ENCODE measurements around the gene RAB24. TPM values are rescaled to one million over a fixed set of nuclear protein-coding genes. Genes with fewer than 3 reads are reported as not detected.

The RAB24 gene
- total RNA-seq, 2 donors from 2014 or later, result 14.8 to 21.5 TPM

DNA sequence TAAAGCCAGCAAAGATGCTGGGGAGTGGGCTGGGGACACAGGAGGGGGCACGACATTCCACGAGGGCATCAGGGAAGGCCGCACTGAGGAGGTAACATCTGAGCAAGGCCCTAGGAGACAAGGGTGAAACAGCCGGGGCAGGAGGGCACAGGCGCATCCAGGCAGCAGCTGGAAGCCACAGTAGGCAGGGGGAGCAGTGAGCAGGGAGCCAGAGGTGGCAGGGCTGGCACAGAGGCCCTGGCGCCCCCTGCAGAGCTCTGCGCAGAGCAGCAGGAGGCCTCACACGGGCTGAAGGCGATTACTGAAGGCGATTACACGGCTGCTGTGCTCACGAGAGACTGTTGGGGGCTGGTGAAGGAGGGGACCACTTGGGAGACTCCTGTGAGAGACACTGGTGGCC, 32.6 kb upstream of the RAB24 start:
- ATAC-seq (peak; percentile 59 to 83), DNase-seq (ENCODE audit: low spot score in 2 of 2) (peak in 1 of 2 donors; percentile 48)
- Mint-ChIP-seq H3K36me3 (peaks cover 18 to 24% of the 10 kb centered on the region in 2 donors), H3K9me3 (no peaks in the 10 kb centered on the region), H3K27ac (peak overlapping the region; percentile 25 to 60)

DNA sequence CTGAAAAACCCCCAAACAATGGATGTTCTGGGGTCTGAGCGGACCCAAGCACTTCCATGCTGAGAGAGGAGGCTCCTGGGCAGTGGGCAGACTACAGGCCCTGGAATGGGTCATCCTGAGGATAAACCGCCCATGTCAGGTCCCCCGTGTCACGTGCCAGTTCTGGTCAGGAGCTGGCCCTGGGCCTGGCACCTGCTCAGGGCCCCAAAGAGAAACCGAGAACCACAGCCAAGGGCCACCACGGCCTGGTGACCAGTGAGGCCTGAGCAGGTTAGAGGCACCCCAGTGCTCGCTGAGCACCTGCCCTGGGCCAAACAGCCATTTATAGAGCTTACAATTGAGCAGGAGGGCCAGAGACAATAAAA, 32.2 kb upstream of the RAB24 start:
- Mint-ChIP-seq H3K36me3 (peaks cover 18 to 24% of the 10 kb centered on the region in 2 donors), H3K9me3 (no peaks in the 10 kb centered on the region), H3K27ac (peak overlapping the region; percentile 19 to 65)
- no peak for DNase-seq (ENCODE audit: low spot score in 2 of 2)
- ATAC-seq, result no peak

DNA sequence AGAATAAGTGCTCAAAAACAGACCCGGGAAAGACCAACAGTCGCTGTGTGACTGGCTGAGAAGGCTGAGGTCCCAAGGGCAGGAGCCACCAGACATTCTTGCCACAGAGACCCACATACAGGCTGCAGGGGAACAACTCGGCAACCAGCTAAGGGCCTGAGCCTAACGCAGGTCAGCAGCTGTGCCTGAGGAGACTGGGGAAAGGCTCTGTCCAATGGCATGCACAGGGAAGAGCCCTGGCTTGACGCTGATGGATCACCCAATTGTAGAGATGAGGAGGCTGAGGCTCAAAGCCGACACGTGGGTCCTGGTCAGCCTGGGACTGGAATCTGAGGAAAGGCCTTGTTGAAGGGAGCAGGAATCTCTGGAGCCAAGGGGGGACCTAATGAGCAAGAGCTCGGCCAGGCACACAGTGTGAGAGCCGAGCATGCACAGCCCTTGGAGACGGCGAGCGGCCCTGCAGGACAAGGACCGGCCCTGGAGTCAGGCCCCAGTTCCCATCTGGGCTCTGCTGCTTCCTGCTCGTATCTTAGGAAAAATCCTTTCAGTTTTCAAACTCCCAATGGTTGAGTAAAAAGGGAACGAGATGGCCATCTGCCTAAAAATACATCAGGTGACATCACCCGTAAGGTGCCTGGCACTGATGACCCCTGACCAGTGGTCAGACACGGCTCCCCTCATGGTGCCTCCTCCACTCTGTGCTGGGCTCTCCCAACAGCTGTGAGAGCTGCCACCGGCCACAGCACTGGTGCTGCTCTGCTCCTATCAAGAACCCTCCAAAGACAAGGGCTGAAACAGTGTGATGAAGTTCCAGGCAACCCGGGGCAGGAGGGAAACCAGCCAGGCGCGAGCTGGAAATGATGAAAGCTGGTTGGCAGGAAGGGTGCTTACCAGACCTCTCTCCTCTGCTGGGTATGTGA, 31.5 kb upstream of the RAB24 start:
- DNase-seq (ENCODE audit: low spot score in 2 of 2), result no peak
- no peak for ATAC-seq
- no peaks in the 10 kb centered on the region for H3K9me3 Mint-ChIP-seq
- H3K27ac Mint-ChIP-seq, result peak overlapping the region in 1 of 2 donors; percentile 65
- H3K36me3 Mint-ChIP-seq, result peaks cover 18 to 20% of the 10 kb centered on the region in 2 donors

DNA sequence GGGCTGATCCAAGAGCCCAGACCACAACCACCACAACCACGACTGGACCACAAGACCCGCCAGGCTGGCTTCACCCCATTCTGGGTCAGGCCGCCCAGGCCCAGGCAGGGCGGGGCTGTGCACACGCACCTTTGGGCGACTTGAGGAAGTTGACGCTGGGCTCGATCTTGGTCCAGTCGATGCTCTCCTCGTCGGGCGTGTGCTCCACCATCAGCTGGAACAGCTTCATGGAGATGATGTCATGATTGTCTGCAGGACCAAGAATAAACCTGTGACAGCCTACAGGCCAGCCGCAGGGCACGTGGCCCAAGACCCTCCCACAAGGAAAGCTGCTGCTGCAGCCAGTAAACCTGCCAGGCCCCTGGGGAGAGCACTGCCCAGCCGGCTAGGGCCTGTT, 30.6 kb upstream of the RAB24 start:
- DNase-seq (ENCODE audit: low spot score in 2 of 2), result no peak
- ATAC-seq, result no peak
- Mint-ChIP-seq H3K36me3 (peaks cover 10 to 11% of the 10 kb centered on the region in 2 donors), H3K9me3 (no peaks in the 10 kb centered on the region), H3K27ac (peak overlapping the region in 1 of 2 donors; percentile 44)

DNA sequence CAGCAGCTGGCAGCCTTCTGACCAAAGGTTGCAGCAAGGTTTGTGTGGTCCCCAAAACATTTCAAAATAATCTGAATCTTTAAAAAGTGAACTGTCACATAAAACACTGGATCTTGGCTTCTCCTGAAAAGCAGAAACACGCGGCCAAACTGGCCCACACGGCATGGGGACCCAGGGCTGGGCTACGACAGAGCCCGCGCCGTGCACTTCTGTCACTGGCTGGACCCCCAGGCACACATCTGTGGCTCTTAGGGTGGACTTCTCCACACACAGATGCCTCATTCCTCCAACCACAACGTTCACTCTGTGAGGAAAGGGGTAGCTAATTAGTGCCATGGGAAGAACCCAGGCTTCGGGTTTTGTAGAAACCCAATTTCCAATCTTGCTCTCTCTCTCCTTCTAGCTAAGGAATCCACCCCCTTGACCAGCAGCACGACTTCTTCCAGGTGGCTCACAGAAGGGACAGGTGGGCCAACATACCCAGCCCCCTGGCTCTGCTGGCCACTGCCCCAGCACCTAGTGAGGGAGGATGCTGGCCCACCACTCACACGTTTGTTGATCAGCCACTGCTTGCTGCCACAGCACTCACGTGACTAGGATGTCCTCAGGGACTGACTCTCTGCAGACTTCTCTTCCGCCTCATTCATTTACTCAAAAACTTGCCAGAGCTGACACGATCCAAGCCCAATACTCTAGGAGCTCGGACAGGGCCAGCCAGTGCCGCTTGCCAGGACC, 30.1 kb upstream of the RAB24 start:
- Mint-ChIP-seq H3K36me3 (peaks cover 10 to 11% of the 10 kb centered on the region in 2 donors), H3K9me3 (no peaks in the 10 kb centered on the region), H3K27ac (peak overlapping the region; percentile 23 to 44)
- DNase-seq (ENCODE audit: low spot score in 2 of 2) (no peak), ATAC-seq (no peak)

DNA sequence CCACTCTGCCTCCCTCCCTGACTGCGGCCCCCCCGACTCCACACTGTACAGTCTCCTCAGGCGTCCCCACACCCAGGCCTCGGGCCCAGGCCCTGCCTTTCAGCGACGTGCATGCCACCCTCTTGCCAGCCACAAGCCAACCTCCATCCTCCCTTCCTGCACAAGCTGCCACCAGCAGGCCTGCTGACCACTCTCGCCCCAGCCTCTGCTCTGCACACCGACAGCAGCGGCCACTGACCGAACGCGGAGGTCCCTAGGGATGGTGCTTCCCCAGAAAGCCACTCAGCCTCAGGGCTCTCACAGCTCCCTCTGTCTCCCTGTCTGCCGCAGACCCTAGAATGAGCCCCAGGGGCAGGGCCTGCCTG, 29.4 kb upstream of the RAB24 start:
- peak overlapping the region; percentile 23 to 66 for H3K27ac Mint-ChIP-seq
- ATAC-seq, result no peak

DNA sequence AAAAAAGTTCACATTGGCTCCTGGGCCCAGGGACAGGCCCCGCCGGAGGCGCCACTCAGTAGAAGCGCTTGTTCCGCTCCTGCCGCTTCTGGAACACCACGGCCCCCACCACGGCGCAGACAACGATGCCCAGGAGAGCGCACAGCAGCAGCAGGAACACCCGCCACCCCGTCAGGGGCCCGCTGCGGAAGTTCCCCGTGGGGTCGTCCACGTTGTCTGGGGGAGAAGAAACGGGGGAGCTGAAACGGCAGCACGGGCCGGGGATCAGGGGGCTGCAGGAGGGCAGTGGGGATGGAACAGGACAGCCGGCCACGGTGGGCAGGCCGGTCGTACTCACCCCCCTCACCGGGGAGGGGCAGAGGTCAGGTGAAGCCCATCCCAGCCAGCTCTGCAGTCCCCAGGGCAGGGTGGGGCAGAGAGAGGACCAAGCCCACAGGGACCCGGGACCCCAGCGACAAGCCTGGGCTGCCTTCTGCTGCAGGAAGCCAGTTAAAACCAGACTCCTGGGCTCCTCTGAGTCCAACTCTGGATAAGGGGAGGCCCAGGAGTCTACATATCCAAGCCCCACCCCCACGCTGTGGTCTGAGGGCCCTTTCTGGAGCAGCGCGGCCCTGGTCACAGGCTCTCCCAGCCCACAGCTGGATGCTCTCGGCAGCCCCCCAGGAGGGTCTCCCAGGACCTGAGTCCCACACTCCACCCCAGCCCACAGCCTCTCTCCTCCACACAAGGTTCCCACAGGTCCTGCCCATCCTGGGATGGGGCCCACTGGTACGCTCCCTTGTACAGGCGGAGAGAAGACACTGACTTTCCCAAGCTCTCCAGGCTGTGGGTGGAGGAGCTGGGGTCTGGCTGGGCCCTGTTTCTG, 28.7 kb upstream of the RAB24 start:
- ATAC-seq (no peak), DNase-seq (ENCODE audit: low spot score in 2 of 2) (no peak)
- H3K27ac Mint-ChIP-seq, result peak overlapping the region in 1 of 2 donors; percentile 23
- no peaks in the 10 kb centered on the region for H3K9me3 Mint-ChIP-seq
- H3K36me3 Mint-ChIP-seq, result peaks cover 10 to 11% of the 10 kb centered on the region in 2 donors

More for the DNA sequence above, 29.4 kb upstream of the RAB24 start:
- Mint-ChIP-seq H3K36me3 (peaks cover 10 to 11% of the 10 kb centered on the region in 2 donors), H3K9me3 (no peaks in the 10 kb centered on the region)
- no peak for DNase-seq (ENCODE audit: low spot score in 2 of 2)

DNA sequence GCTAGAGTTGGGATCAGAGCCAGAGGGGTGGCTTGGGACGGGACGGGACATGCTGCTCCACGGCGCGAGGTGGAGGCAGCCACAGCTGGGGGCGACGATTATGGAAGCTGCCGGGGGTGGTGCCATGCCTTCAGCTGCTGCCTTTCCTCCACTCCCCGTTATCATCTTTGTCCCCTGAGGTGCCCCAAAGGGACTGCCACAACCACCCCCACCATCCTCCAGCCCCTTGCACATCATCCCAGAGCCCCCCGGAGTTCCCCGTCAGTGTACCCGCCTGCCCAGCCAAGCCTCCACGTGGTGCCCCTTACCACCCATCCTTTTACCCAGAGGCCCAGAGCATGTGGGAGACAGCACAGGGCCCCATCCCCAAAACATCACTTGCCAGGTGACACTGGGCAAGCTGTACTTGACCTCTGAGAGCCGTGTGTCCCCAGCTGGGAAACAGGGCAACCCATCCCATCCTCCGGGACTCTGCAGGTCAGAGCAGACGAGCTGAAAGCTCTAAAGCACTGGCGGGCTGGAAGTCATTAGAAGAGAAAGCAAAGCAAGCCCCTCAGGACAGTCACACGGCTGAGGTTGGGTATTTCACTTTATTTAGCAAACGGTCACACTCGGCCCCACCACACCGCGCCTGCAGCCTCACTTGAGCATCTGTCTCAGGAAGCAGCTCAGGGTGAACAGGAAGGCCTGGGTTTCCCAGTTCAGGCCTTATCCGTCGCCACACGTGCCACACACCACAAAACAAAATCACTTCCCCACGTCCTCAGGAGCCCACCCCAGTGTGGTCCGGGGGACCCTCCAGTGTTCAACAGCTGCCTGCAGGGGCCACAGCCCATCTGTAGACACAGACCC, 27.7 kb upstream of the RAB24 start:
- H3K9me3 Mint-ChIP-seq, result no peaks in the 10 kb centered on the region
- H3K27ac Mint-ChIP-seq, result peak overlapping the region in 1 of 2 donors; percentile 55
- no peak for DNase-seq (ENCODE audit: low spot score in 2 of 2)
- ATAC-seq, result no peak
- H3K36me3 Mint-ChIP-seq, result peaks cover 7 to 10% of the 10 kb centered on the region in 2 donors

DNA sequence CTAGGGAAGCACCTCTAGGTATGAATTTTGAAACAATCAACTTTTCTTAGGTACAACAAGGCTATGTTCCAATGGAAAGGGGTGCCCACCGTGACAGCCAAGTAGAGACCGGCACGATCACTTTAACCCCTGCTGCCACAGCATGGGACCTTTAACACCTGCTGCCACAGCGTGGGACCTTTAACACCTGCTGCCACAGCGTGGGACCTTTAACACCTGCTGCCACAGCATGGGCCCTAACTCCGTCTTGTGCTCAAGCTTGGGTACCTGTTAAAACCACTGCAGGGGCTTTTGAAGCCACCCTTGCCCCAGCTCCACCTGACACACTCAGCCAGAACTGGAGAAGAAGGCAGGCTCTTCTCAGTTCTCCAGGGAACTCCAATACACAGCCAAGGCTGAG, 26.4 kb upstream of the RAB24 start:
- Mint-ChIP-seq H3K27ac (no peak overlapping the region), H3K36me3 (peaks cover 0 to 7% of the 10 kb centered on the region in 2 donors), H3K9me3 (no peaks in the 10 kb centered on the region)
- ATAC-seq, result no peak
- no peak for DNase-seq (ENCODE audit: low spot score in 2 of 2)

DNA sequence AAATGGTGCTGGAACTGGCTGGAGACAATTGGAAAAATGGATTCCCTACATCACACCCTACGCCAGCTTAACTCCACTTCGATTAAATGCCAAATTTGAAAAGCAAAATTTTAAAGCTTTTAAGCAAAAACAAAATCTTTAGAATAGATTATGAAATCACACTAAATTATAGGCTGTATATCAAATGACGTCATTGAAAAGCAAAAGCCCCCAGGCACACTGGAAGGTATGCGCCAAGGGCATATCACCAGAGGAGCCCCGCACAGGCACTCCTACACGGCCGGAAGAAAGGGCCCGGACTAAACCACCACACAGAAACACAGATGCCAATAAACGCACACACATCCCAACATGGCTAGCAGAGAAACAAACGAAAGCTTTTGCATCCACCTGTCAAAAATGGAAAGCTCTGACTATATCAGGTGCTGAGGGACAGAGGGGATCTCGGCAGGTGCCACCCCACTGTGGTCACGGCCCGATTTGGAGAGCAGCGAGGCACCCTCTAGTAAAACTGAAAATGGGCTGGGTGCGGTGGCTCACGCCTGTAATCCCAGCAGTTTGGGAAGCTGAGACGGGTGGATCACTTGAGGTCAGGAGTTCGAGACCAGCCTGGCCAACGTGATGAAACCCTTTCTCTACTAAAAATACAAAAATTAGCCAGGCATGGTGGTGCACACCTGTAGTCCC, 25.2 kb upstream of the RAB24 start:
- no peaks in the 10 kb centered on the region for H3K36me3 Mint-ChIP-seq
- no peaks in the 10 kb centered on the region for H3K9me3 Mint-ChIP-seq
- ATAC-seq (no peak), DNase-seq (ENCODE audit: low spot score in 2 of 2) (no peak)
- peak overlapping the region in 1 of 2 donors; percentile 84 for H3K27ac Mint-ChIP-seq

DNA sequence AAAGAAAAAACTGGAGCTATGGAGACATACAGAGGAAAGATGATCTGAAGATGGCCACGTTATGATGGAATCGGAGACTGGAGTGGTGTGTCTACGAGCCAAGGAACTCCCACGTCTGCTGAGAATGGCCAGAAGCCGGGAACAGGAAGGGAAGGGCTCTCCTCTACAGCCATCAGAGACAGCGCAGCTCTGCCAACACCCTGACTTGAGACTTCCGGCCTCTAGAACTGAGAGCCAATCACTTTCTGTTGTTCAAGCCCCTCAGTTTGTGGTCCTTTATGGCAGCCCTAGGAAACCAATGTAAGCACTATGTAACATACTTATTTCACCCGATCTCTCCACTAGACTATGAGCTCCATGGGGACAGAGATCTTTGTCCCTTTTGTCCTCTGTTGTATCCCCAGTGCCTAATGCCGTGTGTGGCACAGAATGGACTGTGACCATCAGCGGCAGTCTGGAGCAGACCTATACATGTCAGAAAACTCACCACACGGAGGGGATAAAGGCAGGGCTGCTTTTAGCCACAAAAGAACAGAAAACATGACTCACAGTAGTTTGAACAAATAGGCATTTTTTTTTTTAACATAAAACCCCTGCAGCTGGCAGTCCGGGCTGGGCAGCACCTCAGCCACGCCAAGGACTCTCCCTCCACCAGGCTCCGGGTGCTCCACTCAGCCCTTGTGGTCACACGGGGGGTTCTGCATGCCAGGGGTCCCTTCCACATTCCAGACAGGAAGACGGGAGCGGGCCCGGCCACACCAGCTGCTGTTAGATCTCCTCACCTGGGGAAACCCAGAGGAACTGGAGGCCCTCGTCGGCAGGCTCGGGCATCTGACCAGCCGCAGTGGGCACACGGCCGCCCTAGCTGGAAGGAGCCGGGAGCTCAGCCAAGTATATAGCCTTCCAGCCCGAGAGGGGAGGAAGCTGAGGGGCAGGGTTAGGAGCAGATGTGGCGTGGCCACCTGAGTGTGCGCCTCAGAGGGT, 24.3 kb upstream of the RAB24 start:
- H3K9me3 Mint-ChIP-seq, result no peaks in the 10 kb centered on the region
- DNase-seq (ENCODE audit: low spot score in 2 of 2), result no peak
- no peaks in the 10 kb centered on the region for H3K36me3 Mint-ChIP-seq
- peak overlapping the region; percentile 82 to 84 for H3K27ac Mint-ChIP-seq
- peak; percentile 88 to 90 for ATAC-seq

DNA sequence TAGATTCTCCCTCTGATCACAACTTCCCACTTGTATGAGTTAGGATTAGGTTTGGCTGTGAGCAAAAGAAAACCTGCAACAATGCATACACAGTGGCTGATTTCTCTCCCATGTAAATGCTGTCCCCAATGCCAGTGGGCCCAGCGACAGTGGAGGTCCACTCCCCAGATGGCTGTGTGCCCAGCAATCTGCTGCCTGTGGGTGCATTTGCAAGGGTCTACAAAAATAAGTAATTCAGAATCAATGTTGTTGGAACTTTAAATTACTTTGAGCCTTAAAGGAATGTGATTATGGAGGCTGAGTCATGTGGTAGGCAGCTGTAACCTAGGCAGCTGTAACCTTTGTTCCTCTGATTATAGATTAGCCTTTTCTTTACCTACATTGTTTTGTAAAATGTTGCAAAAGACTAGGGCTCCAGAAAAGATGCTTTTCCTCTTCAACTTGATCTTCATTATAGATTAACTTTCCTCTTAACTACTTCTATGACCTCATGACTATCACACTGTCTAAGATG, 22.4 kb upstream of the RAB24 start:
- no peaks in the 10 kb centered on the region for H3K36me3 Mint-ChIP-seq
- ATAC-seq (no peak), DNase-seq (ENCODE audit: low spot score in 2 of 2) (no peak)
- peak overlapping the region in 1 of 2 donors; percentile 12 for H3K27ac Mint-ChIP-seq
- no peaks in the 10 kb centered on the region for H3K9me3 Mint-ChIP-seq

DNA sequence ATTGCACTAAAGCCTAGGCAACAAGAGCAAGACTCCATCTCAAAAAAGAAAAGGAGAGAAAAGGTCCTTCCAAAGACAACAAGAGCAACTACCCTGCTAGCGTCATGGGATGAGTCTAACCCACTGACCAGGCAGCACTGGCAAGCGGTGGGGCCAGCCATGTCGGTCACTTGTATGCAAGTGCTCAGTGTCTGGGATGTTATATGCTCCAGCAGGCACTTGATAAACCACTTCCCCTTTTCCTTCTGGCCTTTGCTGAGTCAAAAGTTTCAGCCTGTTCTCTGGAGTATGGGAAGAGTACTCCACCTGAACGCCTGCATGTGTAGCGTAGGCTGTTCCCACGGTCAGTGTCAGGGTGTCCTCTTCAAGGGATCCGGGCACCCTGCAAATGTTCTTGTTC, 17.4 kb upstream of the RAB24 start:
- ATAC-seq (no peak), DNase-seq (ENCODE audit: low spot score in 2 of 2) (no peak)
- Mint-ChIP-seq H3K27ac (no peak overlapping the region), H3K9me3 (no peaks in the 10 kb centered on the region), H3K36me3 (no peaks in the 10 kb centered on the region)

DNA sequence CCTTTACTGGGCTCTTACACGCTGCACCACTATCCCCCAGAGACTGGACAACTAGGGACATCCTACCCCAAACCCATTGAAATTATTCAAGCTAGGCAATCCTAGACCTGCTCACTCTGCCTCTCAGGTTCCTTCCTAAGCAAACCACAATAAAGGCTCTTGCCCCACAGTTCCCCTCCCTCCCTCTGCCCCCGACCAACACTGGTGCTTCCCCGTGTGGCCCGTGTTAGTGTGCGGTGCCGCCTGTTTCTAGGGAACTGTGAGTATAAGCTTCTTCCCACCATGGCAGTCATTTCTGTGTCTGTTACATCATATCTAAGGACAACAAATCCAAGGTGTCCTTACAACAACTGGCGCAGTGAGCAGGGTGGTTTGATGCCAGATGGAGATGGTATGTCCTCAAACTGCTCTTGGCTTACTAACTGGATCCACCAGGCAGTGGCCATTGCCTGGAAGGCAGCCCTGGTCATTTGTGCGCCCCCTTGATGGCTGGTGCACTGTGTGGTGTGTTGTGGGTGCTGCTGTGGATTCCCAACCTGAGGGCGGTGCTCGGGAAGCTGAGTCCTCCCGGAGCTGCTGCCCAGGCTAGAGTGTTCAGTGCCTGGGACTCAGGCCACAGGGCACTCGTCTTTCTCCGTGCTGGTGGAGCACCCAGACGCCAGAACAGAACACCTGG, 16.5 kb upstream of the RAB24 start:
- no peaks in the 10 kb centered on the region for H3K9me3 Mint-ChIP-seq
- peak in 1 of 2 donors; percentile 81 for ATAC-seq
- DNase-seq (ENCODE audit: low spot score in 2 of 2), result no peak
- no peaks in the 10 kb centered on the region for H3K36me3 Mint-ChIP-seq
- no peak overlapping the region for H3K27ac Mint-ChIP-seq
